H7 (cell line): ENCODE measurements around the gene ZBTB18. TPM values are rescaled to one million over a fixed set of nuclear protein-coding genes. Genes with fewer than 3 reads are reported as not detected.
A peak's percentile ranks its signal among the peaks of the same experiment; 100 is the strongest.
"Not testable (repeated sequence)": the region's sequence is repeated elsewhere in the genome, so short reads cannot be mapped to it uniquely, and the experiment has no call there.

ENCODE experiments used
- DNase-seq: peaks from one replicate; pipeline ENCODE4 v3.0.0; 2012
- H3K27me3 ChIP-seq: 2 replicates; pipeline ENCODE4 v1.6.0; 2011; ENCODE audit warnings: mild to moderate bottlenecking, low read length; ENCODE audit not compliant: control insufficient read depth, insufficient read depth
- H3K36me3 ChIP-seq: replicated peaks from 2 replicates; pipeline ENCODE4 v1.5.1; 2011; ENCODE audit warnings: low read length; ENCODE audit not compliant: control insufficient read depth, insufficient read depth
- H3K4me3 ChIP-seq: 2 replicates; pipeline ENCODE4 v1.5.1; 2011; ENCODE audit warnings: low read depth, mild to moderate bottlenecking, control low read depth, low read length, moderate library complexity; ENCODE audit not compliant: insufficient read depth
- total RNA-seq: library from RNA; depleted of rRNA; stranded (reverse); fragments of >200 nt; shearing (Covaris generic); gene quantifications from 2 replicates; pipeline ENCODE4 v1.2.3, GENCODE V29; 2014

The ZBTB18 gene
- total RNA-seq, 1 experiment from 2014 or later, result 21.9 TPM

DNA sequence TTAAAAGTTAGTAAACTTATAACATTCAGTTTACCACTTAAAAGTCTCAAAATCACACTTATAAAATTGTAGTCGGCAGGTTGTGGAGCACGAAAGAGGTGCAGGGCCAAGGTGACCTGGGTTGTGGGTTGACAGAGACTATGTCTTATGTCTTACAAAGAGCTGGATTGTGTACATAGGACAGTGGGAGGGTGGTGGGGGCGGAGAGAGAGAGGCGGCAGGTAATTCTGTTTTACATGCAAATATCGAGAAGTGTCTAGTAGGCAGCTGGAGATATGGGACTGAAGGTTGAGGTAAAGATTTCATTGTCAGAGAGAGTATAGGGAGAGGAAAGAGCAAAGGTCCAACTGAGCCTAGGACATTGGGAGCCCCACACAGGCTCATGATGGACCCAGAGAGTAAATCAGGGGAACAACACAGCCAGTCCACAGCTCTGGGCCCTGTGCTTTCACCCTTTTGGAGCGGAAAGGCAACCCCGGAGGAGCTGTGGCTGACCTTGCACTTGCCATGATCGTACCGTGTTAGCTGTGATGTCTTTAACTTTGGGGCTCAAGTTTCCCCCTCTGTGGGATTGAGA, 28.1 kb upstream of the ZBTB18 start:
- Histone ChIP-seq H3K27me3 (no peaks in the 10 kb centered on the region), H3K4me3 (no peak overlapping the region), H3K36me3 (no peaks in the 10 kb centered on the region)
- no peak for DNase-seq

GRCh38 chr1:244027491-244028145, 23.5 kb upstream of the ZBTB18 start:
- H3K27me3 ChIP-seq, result no peaks in the 10 kb centered on the region
- DNase-seq, result no peak
- H3K4me3 ChIP-seq, result no peak overlapping the region
- no peaks in the 10 kb centered on the region for H3K36me3 ChIP-seq

DNA sequence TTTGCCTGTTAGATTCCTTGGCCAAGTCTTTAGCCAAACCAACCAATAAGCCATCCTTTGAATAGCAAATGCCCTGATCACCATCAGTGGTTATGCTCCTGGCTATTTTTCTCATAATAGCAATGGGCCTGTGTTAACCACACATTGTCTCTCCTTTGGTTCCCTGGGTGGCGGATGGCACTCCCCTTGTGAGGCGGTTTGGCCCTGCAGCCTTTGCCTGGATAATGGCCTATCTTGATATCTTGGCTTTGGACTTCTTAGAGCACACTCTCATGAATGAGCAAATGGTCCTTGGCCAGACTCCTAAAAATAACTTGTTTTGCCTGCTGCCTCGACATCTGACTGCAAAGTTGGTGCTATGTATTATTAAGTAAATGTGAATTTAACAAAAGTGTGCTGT, 22.4 kb upstream of the ZBTB18 start:
- DNase-seq, result no peak
- Histone ChIP-seq H3K4me3 (no peak overlapping the region), H3K36me3 (no peaks in the 10 kb centered on the region), H3K27me3 (no peaks in the 10 kb centered on the region)

DNA sequence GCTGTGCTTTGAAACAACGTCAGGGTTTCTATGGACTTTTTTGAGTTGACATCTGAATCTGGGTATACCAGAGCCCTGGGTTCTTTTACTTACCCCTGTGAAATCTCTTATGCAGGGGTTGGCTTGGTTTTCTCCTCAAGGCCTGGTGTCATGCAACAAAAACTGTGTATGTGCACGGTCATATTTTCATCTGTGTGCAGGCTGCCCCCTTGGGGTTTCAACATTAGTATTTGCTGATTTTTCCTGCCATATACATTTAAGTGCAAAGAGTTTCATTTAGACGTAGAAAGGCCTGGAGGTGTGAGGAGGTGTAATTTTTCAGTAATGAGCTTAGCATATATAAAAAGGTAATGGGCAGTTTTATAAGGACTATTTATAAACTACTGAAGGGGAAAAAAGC, 22.0 kb upstream of the ZBTB18 start:
- no peaks in the 10 kb centered on the region for H3K36me3 ChIP-seq
- no peak for DNase-seq
- H3K27me3 ChIP-seq, result no peaks in the 10 kb centered on the region
- no peak overlapping the region for H3K4me3 ChIP-seq

DNA sequence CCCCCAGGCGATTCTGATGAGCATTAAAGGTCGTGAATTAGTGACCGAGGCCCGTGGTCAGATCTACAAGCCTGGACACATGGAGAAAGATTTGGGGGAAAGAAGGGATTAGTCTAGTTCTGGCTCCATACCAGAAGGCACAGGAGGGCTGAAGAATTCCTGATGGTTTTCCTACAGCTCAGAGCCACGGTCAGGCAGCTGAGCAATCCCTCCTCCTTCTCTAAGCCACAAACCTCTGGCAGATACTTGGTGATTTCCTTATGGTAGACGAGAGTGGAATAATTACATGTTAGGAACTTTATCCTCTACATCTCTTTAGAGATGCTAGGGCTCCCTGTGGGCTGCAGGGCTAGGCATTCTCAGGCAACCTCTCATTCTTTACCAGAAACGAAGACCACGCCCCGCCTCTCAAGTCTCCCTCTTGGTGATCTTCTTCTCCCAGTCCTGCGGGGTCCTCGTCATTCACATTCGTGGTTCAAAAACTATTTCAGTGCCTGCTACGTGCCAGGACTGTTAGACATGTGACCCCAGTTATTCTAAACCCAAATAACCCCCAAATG, 20.5 kb upstream of the ZBTB18 start:
- no peaks in the 10 kb centered on the region for H3K27me3 ChIP-seq
- no peaks in the 10 kb centered on the region for H3K36me3 ChIP-seq
- no peak for DNase-seq
- H3K4me3 ChIP-seq, result no peak overlapping the region

- no peak for DNase-seq
- Histone ChIP-seq H3K36me3 (no peaks in the 10 kb centered on the region), H3K27me3 (no peaks in the 10 kb centered on the region), H3K4me3 (no peak overlapping the region)
Measured at GRCh38 chr1:244035358-244035757, 15.7 kb upstream of the ZBTB18 start.

DNA sequence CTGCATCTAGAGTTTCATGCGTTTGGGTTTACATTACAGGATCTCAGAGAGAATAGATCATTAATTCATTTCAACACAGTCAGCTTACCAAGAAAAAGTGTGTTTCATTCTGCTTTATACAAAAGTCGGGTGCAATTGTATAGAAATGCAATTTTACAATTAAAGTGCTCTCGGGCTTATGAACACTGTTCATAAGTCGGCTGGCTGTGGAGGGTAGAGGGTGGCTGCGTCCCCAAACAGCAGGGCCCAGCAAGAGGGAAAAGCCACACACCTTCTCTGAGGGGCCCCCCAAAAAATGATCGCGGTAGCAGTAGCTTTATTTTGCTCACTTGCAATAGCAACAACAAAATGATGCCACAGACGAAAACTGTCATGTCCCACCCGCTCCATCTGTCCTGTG, 13.8 kb upstream of the ZBTB18 start:
- Histone ChIP-seq H3K4me3 (no peak overlapping the region), H3K36me3 (no peaks in the 10 kb centered on the region), H3K27me3 (no peaks in the 10 kb centered on the region)
- DNase-seq, result no peak

GRCh38 chr1:244041466-244042120, 9.5 kb upstream of the ZBTB18 start:
- DNase-seq, result no peak
- no peaks in the 10 kb centered on the region for H3K27me3 ChIP-seq
- H3K36me3 ChIP-seq, result no peaks in the 10 kb centered on the region
- no peak overlapping the region for H3K4me3 ChIP-seq

GRCh38 chr1:244042293-244042692, 8.8 kb upstream of the ZBTB18 start:
- Histone ChIP-seq H3K4me3 (no peak overlapping the region), H3K27me3 (no peaks in the 10 kb centered on the region), H3K36me3 (no peaks in the 10 kb centered on the region)
- DNase-seq, result no peak

- Histone ChIP-seq H3K4me3 (no peak overlapping the region), H3K36me3 (no peaks in the 10 kb centered on the region), H3K27me3 (peaks cover under 1% of the 10 kb centered on the region; the same call in 1 of the 2 replicates)
- no peak for DNase-seq
Measured at GRCh38 chr1:244044423-244044822, 6.7 kb upstream of the ZBTB18 start.

DNA sequence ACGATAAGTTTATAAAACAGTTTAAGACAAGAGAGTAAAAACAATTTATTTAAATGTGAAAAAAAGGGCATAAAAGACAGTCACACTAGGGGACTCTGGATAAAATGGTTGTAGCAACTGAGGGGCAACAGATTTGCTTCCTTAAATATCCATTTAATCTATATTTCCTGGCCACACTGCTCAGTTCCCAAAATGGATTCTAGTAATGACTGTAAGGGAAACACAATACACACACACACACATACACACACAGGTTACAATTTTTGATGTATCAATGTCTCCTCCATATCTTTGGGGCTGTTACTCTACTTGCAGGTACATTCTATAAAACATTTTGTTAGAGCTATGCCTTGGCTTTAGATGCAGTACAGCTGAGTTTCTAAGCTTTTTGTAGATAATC, 4.8 kb upstream of the ZBTB18 start:
- not testable (repeated sequence) for H3K36me3 ChIP-seq, DNase-seq, H3K27me3 ChIP-seq, H3K4me3 ChIP-seq

- H3K27me3 ChIP-seq, result peaks cover 8% of the 10 kb centered on the region
- H3K4me3 ChIP-seq, result peak overlapping the region; percentile 93
- no peaks in the 10 kb centered on the region for H3K36me3 ChIP-seq
- no peak for DNase-seq
Measured at GRCh38 chr1:244046907-244047611, 4.0 kb upstream of the ZBTB18 start.

DNA sequence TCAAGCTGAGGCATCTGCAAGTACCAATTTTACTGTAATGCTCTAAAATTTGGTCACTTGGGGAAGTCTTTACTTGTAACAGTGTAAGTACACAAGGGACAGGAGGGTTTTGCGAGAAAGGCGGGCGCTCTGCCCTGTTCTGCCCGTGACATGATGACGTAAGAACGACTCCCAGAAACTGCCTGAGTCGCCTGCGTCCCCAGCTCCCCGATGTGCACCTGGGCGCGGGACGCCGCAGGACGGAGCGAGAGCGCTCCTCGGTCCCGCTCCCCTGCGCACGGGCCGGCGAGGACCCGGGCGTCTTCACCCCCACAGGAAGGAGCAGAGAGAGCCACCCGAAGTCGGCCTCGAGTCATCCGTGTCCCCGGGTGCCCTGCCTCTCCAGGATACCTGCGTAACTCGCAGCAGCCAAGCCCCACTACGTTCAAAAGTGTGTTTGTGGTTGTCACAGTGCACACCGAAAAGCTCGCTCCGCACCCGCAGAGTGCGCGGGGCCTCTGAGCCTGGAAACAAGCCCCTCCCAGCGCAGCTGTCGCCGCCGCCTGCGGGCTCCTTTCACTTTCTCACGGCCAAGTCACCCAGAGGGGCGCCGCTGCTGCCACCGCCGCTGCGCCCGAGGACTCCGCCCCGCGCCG, 3.3 kb upstream of the ZBTB18 start:
- no peak for DNase-seq
- peaks cover 8% of the 10 kb centered on the region for H3K27me3 ChIP-seq
- no peaks in the 10 kb centered on the region for H3K36me3 ChIP-seq
- H3K4me3 ChIP-seq, result peak overlapping the region; percentile 93
